Activated effector memory CD4-positive, alpha-beta T cell treated with Interleukin-2 at 50 U/mL for 16 hours (primary cell): ENCODE results near the gene MYH11.

ENCODE experiments used
- DNase-seq: peaks from one replicate; pipeline ENCODE4 v3.0.0-alpha.2; 2020

Gene MYH11

GRCh38 chr16:15773968-15774367, 82.9 kb downstream of the MYH11 start:
- DNase-seq, result no peak

DNA sequence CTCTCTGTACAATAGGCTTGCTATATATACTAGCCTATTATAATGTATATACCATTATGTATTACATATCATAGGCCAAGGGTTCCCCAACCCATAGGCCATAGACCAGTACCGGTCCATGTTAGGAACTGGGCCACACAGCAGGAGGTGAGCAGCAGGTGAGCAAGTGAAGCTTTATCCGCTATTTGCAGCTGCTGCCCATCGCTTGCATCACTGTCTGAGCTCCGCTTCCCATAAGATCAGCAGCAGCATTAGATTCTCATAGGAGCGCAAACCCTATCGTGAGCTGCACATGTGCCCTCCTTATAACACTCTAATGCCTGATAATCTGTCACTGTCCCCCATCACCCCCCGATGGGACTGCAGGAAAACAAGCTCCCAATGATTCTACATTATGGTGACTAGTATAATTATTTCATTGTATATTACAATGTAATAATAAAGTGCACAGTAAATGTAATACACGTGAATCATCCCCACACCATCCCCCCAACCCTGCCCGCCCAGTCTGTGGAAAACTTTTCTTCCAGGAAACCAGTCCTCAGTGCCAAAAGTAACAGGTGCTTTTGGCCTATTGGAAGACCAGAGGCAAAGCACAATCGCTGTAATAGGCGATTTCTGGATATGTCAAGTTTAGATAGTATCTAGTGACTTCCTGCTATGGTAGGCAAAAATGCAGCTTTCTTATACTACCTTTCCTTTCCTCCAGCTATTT, 84.1 kb downstream of the MYH11 start:
- DNase-seq, result no peak

- DNase-seq, result no peak
Observed at GRCh38 chr16:15771694-15772093, 85.1 kb downstream of the MYH11 start.

GRCh38 chr16:15770512-15770911, 86.3 kb downstream of the MYH11 start:
- no peak for DNase-seq

GRCh38 chr16:15770107-15770506, 86.7 kb downstream of the MYH11 start:
- no peak for DNase-seq

DNA sequence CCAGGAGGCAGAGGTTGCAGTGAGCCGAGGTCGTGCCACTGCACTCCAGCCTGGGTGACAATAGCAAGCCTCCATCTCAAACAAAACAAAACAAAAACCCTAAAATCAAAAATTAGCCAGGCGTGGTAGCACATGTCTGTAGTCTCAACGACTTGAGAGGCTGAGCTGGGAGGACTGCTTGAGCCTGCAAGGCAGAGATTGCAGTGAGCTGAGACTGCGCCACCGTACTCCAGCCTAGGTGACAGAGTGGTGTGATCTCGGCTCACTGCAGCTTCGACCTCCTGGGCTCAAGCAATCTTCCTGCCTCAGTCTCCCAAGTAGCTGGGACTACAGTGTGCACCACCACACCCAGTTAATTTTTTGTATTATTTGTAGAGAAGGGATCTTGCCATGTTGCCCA, 87.6 kb downstream of the MYH11 start:
- DNase-seq, result no peak

DNA sequence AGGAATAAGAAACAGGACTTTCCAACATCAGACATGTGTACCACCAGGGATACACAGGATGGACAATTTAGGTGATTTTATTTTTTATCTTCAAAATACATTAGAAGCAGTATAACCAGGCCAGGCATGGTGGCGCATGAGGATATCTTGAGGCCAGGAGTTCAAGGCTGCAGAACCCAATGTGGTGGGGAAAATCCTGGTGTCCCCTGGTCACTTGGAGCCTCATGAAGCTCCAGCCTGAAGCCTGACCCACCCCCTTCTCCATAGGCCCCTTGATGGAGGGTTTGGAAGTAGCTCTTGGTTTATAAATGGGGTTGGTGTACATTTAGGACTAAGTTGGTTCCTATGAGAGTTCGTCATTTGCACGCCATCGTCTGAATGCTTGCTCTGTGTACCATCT, 88.6 kb downstream of the MYH11 start:
- no peak for DNase-seq

- DNase-seq, result no peak
Observed at GRCh38 chr16:15766918-15767317, 89.9 kb downstream of the MYH11 start.

DNA sequence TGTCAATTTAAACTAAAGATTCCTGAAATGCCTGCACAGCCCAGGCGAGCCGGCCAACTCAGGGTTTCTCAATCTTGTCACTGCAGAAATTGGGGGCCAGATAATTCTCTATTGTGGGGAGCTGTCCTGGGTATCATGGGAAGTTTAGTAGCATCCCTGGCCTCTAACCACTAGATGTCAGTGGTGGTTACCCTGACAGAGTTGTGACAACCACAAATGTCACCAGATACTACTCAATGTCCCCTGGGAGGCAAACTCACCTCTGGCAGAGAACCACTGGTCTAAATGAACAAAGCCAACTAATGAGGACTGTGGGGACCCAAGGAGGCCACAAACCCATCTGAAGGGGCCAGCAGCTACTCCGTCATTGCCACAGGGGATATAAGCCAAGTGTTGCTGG, 90.9 kb downstream of the MYH11 start:
- no peak for DNase-seq

DNA sequence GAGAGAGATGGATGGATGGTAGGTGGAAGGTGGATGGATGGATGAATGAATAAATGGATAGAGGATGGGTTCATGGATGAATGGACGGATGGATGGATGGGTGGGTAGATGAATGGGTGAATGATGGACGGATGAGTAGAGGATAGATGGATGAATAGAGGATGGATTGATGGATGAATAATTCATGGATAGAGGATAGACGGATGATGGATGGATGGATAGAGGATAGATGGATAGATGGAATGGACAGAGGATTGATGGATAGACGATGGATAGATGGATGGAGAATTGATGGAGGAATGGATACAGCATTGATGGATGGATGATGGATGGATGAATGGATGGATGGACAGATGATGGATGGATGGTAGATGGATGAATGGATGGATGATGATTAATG, 91.7 kb downstream of the MYH11 start:
- DNase-seq, result no peak

DNA sequence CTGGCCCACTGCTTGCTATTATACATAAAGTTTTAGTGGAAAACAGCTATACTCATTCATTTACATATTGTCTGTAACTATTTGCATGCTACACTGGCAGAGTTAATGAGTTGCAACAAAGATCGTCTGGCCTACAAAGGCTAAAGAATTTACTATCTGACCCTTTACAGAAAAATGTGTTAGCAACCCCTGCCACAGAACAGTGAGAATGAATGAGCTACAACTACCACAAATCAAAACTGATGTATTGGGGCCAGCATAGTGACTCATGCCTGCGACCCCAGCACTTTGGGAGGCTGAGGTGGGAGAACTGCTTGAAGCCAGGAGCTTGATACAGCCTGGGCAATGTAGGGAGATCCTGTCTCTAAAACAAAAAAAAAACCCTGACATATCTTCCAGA, 92.7 kb downstream of the MYH11 start:
- no peak for DNase-seq

GRCh38 chr16:15760129-15760528, 96.7 kb downstream of the MYH11 start:
- DNase-seq, result no peak

- no peak for DNase-seq
Observed at GRCh38 chr16:15759070-15759469, 97.8 kb downstream of the MYH11 start.

- no peak for DNase-seq
Observed at GRCh38 chr16:15757630-15758251, 99.1 kb downstream of the MYH11 start.

- DNase-seq, result no peak
Observed at GRCh38 chr16:15757077-15757386, 99.8 kb downstream of the MYH11 start.

GRCh38 chr16:15754821-15755534, 101.8 kb downstream of the MYH11 start:
- DNase-seq, result no peak

GRCh38 chr16:15752717-15753488, 103.9 kb downstream of the MYH11 start:
- no peak for DNase-seq

GRCh38 chr16:15751940-15752339, 104.9 kb downstream of the MYH11 start:
- no peak for DNase-seq

DNA sequence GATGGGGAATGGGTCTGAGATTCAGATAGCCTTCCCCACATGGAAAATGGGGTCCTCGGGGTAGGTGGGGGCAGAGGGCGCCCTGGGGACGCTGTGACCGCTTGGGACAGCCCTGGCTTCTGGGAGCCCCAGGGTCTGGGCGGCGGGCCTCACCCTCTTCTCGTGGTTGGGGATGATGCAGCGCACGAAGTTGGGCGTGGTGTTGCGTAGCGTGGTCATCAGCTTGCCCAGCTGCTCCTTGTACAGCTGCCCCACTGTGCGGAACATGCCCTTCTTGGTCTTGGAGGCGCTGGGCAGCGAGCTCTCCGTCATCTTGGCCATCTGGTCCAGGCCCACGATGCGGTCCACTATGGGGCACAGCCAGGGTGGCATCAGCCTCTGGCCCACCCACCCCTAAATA, 106.8 kb downstream of the MYH11 start:
- no peak for DNase-seq

DNA sequence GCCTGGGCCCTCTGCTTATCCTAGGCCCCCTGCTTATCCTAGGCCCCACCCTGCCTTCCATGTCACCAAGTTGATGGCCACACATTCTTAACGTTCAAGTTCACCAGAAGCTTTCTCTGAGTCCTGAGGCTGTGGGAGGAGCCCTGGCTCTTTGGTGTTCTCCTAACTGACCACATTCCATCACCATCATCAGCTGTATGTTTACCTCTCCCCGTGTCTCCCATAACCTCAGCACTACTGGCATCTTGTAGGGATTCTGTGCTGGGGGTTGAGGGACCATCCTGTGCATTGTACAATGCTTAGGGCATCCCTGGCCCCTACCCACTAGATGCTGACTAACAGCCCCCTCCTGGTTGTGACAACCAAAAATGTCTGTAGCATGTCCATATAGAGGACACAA, 107.5 kb downstream of the MYH11 start:
- no peak for DNase-seq

- DNase-seq, result no peak
Observed at GRCh38 chr16:15748654-15749053, 108.2 kb downstream of the MYH11 start.

DNA sequence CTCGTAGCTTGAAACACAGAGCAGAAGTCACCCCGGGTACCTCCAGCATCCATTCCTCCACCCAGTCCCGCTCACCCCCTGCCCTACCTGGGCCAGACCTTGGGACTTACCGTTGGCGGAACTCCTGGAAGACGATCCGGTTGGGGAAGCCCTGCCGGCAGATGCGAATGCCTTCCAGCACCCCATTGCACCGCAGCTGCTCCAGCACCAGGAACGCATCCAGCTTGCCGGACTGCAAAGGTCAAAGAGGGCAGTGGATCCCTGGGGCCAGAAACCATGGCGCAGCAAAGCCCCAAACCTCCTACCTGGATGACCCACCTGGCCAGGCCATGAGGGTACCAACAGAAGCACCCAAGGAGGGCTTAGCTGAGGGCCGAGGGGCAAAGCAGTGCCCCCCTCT, 108.9 kb downstream of the MYH11 start:
- DNase-seq, result no peak

DNA sequence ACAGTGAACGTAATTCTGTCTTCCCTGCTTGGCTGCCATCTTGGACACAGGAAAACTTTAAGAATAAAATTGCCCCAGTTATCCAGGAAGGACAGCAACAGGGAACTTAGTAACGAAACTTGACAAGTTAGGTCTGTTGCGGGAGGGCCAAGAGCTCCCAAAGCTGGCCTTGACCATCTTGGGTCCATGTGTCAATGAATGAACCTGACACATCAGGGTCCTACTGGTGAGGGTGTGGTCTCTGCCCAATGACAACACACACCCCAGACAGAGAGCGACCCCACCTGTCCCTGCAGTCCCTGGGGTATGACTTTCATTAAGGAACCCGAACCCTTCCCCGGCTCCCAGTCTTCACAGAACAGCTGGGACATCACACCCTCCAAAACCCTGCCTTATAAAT, 110.5 kb downstream of the MYH11 start:
- DNase-seq, result no peak

DNA sequence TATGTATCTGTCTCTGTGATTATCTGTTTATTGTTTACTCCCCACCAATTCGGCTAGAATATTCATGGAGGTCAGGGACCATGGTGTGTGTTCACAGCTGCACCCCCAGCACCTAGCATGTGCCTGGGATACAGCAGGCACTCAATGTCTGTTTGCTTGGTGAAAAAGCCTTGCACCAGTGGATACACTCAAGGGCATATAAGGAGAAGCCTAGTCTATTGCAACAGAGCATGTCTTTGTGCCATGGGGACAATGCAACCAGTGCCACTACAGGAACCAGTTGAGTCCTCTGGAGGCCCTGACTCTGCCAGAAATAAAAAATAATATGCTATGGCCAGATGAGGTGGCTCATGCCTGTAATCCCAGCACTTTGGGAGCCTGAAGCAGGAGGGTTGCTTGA, 113.2 kb downstream of the MYH11 start:
- no peak for DNase-seq
